ENCODE measurements around the gene MYL3. TPM values are rescaled to one million over a fixed set of nuclear protein-coding genes. Genes with fewer than 3 reads are reported as not detected.
A peak's percentile ranks its signal among the peaks of the same experiment; 100 is the strongest.

The MYL3 gene
- total RNA-seq, 1 donor = 1.7 TPM

DNA sequence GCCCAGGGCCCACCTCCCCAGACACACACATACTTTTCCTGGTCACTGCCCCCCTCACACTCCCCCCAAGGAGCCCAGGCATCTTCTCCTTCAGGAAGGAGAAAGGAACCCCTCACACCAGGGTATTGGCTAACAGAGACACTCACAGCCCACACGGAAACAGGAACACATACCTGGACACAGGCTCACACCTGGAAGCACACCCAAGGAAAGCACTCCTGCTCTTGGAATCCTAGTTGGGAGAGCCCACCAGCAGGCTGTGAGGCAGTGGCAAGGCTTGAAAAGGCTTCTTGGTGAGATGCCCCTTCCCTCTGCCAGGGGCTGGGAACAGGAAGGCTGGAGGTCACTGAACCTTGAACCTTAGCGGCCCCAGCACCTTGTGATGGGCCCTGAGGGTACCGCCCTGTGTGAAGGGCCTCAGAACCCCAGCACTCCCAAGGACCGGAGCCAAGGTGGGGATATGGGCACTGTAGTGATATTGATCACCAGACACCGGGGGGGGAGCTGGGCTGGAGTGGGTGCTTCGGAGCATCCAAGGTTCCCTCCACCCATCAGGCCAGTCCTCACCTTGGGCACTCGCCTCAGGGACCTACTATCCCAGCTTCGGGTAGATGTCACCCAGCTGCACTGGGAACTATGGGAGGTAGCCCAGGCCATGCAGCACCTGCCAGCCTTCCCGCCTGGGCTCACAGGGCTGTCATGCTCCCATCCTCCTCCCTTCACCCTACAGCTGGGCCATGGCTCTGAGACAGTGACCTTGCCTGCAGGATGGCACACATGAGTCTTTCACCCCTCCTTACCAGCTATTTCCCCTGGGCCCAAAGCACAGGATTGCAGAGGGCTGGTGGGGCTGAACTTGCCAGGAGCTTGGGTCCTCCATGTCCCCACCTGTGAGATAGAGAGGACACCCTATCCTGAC lies 16.4 kb downstream of the MYL3 start:
- H3K4me3 ChIP-seq (ENCODE audit: low read depth, low read length) = peak overlapping the region; percentile 50
- DNase-seq (ENCODE audit: low read depth) = no peak
- TF ChIP-seq, protein P1, sequence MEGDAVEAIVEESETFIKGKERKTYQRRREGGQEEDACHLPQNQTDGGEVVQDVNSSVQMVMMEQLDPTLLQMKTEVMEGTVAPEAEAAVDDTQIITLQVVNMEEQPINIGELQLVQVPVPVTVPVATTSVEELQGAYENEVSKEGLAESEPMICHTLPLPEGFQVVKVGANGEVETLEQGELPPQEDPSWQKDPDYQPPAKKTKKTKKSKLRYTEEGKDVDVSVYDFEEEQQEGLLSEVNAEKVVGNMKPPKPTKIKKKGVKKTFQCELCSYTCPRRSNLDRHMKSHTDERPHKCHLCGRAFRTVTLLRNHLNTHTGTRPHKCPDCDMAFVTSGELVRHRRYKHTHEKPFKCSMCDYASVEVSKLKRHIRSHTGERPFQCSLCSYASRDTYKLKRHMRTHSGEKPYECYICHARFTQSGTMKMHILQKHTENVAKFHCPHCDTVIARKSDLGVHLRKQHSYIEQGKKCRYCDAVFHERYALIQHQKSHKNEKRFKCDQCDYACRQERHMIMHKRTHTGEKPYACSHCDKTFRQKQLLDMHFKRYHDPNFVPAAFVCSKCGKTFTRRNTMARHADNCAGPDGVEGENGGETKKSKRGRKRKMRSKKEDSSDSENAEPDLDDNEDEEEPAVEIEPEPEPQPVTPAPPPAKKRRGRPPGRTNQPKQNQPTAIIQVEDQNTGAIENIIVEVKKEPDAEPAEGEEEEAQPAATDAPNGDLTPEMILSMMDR (IDR thresholded peaks at IDR 0.05; ENCODE audit: insufficient read depth, low read depth, low read length) = no peak

DNA sequence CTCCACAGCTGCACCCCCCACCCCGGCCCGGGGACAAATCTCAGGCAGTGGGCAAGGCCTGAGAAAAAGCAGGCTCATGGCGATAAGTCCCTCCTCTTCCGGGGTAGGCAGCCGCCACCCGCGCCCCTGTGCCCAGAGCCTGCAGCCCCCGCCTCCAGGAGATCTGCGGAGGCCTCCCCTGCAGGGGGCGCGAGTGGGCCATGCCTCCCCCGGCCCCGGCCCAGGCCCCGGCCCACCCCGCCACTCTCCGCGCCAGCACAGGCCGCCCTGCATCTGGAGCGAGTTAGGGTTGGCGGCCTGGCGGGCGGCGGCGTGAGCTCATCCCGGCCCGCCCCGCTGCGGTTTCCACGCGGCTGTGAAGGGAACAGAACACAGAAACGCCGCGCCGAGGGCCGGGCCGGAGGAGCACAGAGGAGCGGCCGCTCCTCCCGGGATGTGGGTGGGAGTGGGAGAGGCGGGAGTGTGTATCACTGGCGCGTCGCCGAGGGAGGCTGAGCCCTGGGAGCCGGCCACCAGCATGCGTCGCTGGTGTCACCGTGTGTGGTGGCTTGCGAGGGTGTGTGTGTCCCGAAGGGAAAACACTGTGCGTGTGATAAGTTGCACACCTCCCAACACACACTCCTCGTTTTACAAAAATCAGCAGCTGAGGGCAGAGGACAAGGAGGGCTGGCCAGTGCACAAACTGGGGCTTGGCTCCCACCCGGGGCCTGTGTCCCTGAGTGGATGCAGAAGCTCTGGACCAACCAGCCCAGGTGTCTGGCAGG lies 17.2 kb downstream of the MYL3 start:
- peak overlapping the region; percentile 52 for H3K4me3 ChIP-seq (ENCODE audit: low read depth, low read length)
- TF ChIP-seq, protein P1 (IDR thresholded peaks at IDR 0.05; ENCODE audit: insufficient read depth, low read depth, low read length) = peak; percentile 54
- DNase-seq (ENCODE audit: low read depth) = peak; percentile 83

DNA sequence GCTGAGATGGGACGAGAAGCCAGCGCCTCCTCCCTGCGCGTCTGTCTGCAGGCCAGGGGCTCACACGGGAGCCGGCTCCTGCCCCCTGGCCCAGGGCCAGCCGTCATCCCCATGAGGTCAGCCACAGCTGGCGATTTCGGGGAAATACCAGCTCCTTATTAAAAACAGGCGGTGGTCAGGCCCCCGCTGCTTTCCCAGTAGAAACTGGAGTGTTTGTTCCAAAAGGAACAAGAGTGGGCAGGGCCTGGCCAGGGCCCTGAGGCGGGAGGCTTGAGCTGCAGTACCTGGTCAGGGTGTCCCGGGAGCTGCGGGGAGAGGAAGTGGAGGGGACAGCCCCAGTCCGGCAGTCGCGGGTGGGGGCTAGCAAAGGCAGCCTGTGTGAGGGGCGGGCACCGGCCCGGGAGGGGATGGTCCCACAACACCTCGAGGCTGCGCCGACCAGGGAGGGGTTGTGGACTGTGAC lies 17.8 kb downstream of the MYL3 start:
- TF ChIP-seq, protein P1 (IDR thresholded peaks at IDR 0.05; ENCODE audit: insufficient read depth, low read depth, low read length) = no peak
- DNase-seq (ENCODE audit: low read depth) = peak; percentile 84
- peak overlapping the region; percentile 52 for H3K4me3 ChIP-seq (ENCODE audit: low read depth, low read length)

DNA sequence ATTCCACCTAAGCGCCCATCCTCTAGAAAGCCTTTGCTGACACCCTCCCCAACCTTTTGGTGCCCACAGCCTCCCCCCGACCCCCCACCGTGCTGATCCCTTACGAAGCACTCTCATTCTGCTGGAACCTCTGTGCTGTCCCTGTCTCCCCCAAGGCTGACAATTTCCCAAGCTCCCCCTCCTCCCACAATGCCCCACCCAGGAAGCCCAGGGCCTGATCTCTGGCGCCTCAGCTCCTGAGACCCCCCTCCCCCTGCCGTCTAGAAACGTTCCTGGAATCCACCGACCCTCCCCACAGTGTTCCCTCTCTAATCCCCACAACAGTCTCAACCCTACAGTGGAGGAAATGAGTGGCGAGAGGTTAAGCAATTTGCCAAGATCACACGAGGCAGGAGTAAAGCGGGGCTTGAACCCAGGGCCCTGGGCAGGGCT lies 18.3 kb downstream of the MYL3 start:
- no peak overlapping the region for H3K4me3 ChIP-seq (ENCODE audit: low read depth, low read length)
- TF ChIP-seq, protein P1 (IDR thresholded peaks at IDR 0.05; ENCODE audit: insufficient read depth, low read depth, low read length) = no peak
- peak; percentile 47 for DNase-seq (ENCODE audit: low read depth)

DNA sequence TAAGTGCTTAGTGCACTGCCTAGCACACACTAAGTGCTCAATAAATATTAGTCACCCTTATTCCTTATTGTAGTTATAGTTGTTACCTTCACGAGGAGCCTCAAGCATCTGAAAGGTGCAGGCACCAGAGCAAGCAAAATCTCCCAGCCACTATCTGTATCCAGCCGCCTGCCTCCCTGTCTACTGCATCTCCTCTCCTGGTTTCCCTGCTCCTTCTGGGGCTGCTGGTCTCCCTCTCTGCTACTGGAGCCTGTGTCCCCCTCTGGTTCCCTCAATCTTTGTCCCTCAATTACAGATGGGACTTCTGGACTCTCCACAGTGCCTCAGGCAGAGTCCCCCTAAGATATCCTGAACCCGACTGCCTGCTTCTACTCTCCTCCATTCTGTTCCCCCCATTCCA lies 18.8 kb downstream of the MYL3 start:
- DNase-seq (ENCODE audit: low read depth) = no peak
- no peak overlapping the region for H3K4me3 ChIP-seq (ENCODE audit: low read depth, low read length)
- TF ChIP-seq, protein P1 (IDR thresholded peaks at IDR 0.05; ENCODE audit: insufficient read depth, low read depth, low read length) = no peak

DNA sequence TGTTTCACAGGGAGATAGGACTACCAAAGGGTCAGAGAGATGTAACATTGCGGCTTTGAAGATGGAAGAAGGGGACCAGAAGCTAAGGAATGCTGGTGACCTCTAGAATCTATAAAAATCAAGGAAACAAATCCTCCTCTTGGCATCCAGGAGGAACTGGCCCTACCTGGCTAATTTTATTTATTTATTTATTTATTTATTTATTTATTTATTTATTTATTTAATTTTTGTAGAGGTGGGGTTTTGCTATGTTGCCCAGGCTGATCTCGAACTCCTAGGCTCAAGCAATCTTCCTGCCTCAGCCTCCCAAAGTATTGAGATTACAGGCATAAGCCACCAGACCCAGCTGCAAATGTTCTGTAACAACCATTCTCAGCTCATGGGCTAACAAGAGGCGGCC lies 19.7 kb downstream of the MYL3 start:
- no peak for DNase-seq (ENCODE audit: low read depth)
- TF ChIP-seq, protein P1 (IDR thresholded peaks at IDR 0.05; ENCODE audit: insufficient read depth, low read depth, low read length) = no peak
- no peak overlapping the region for H3K4me3 ChIP-seq (ENCODE audit: low read depth, low read length)

Data from fibroblast of villous mesenchyme (primary cell).